Osteoblast (primary cell): ENCODE measurements around the gene CMIP. TPM values are rescaled to one million over a fixed set of nuclear protein-coding genes. Genes with fewer than 3 reads are reported as not detected.

Experiments used
- DNase-seq: peaks from one replicate; pipeline ENCODE4 v3.0.0; 2011; ENCODE audit warnings: low spot score, mixed read lengths; ENCODE audit not compliant: insufficient read length; ENCODE audit errors: missing footprints
- H2AFZ ChIP-seq: 2 replicates; pipeline ENCODE4 v1.6.0; 2011; ENCODE audit warnings: mild to moderate bottlenecking, low read length
- H3K27ac ChIP-seq: 2 replicates; pipeline ENCODE4 v1.5.1; 2011; ENCODE audit warnings: mild to moderate bottlenecking, low read depth, low read length, moderate library complexity
- H3K27me3 ChIP-seq: 2 replicates; pipeline ENCODE4 v1.6.0; 2012; ENCODE audit warnings: mild to moderate bottlenecking, control low read depth, inconsistent platforms, low read length, moderate library complexity; ENCODE audit not compliant: insufficient read depth
- H3K36me3 ChIP-seq: 2 replicates; pipeline ENCODE4 v1.5.1; 2011; ENCODE audit warnings: mild to moderate bottlenecking, low read length, control low read depth, moderate library complexity; ENCODE audit not compliant: insufficient read depth
- H3K4me1 ChIP-seq: 2 replicates; pipeline ENCODE4 v1.5.1; 2011; ENCODE audit warnings: mild to moderate bottlenecking, low read length, control low read depth, moderate library complexity; ENCODE audit not compliant: insufficient read depth
- H3K4me2 ChIP-seq: 2 replicates; pipeline ENCODE4 v1.6.0; 2011; ENCODE audit warnings: mild to moderate bottlenecking, low read length; ENCODE audit not compliant: insufficient read depth
- H3K4me3 ChIP-seq: fragments of 200-600 bp; sonication (generic); 3 replicates; pipeline ENCODE4 v1.5.1; 2012; ENCODE audit warnings: mild to moderate bottlenecking, low read length, inconsistent platforms; ENCODE audit not compliant: insufficient read depth
- H3K79me2 ChIP-seq: 2 replicates; pipeline ENCODE4 v1.6.0; 2012; ENCODE audit warnings: mild to moderate bottlenecking, low read length, control low read depth, inconsistent platforms; ENCODE audit not compliant: insufficient read depth
- H3K9me3 ChIP-seq: 2 replicates; pipeline ENCODE4 v1.5.1; 2011; ENCODE audit warnings: low read depth, low read length, control low read depth
- H4K20me1 ChIP-seq: 2 replicates; pipeline ENCODE4 v1.6.0; 2012; ENCODE audit warnings: mild to moderate bottlenecking, low read length, control low read depth; ENCODE audit not compliant: insufficient read depth
- total RNA-seq: library from RNA; depleted of rRNA; stranded (reverse); fragments of >200 nt; gene quantifications from 2 replicates; pipeline ENCODE4 v1.2.3, GENCODE V29; 2012
- TF ChIP-seq, protein P1 (sequence below): IDR thresholded peaks from 2 replicates; pipeline ENCODE4 v1.5.1; 2011; ENCODE audit warnings: mild to moderate bottlenecking, low read depth, low read length, moderate library complexity; ENCODE audit errors: extremely low read depth

Gene CMIP
- total RNA-seq, 1 donor, result 8.3 TPM

DNA sequence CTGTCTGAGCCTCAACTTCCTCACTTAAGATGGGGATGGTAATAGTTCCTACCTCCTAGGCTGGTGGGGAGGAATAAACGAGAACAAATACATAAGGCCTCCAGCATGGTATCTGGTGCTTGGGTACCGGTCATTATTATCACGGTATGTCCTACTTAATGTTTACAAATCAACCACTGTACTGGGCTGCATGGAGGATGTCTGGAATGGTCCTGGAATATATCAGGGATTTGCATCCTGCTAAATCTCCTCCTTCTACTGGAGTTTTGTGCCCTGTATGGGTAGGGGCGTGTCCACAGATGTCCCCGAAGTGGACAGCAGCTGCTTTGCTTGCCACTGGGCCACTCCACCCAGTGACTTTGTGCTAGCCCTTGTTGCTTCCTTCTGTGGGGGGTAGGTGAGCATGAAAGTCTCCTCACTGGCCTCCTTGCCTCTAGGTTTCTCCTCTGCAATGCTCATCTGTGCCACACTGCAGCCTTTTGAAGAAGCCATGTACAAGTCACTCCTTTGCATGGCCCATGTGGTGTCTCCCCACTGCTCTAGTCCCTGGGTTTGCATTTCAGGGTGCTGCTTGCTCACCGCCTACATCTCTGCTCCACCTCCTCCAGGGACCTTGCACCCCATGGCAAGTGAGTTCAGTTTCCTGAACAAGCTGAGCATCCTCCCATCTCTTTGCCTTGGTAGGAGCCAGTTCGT lies 2.2 kb upstream of the CMIP start:
- peaks cover 36% of the 10 kb centered on the region for H3K27me3 ChIP-seq
- H2AFZ ChIP-seq, result no peak overlapping the region
- TF ChIP-seq, protein P1, sequence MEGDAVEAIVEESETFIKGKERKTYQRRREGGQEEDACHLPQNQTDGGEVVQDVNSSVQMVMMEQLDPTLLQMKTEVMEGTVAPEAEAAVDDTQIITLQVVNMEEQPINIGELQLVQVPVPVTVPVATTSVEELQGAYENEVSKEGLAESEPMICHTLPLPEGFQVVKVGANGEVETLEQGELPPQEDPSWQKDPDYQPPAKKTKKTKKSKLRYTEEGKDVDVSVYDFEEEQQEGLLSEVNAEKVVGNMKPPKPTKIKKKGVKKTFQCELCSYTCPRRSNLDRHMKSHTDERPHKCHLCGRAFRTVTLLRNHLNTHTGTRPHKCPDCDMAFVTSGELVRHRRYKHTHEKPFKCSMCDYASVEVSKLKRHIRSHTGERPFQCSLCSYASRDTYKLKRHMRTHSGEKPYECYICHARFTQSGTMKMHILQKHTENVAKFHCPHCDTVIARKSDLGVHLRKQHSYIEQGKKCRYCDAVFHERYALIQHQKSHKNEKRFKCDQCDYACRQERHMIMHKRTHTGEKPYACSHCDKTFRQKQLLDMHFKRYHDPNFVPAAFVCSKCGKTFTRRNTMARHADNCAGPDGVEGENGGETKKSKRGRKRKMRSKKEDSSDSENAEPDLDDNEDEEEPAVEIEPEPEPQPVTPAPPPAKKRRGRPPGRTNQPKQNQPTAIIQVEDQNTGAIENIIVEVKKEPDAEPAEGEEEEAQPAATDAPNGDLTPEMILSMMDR, result no peak
- H3K79me2 ChIP-seq, result peaks cover 23% of the 10 kb centered on the region
- no peak overlapping the region for H3K27ac ChIP-seq
- DNase-seq, result peak; percentile 44
- no peak overlapping the region for H3K4me2 ChIP-seq
- H4K20me1 ChIP-seq, result peaks cover 12% of the 10 kb centered on the region
- no peaks in the 10 kb centered on the region for H3K9me3 ChIP-seq
- no peak overlapping the region for H3K4me3 ChIP-seq
- H3K4me1 ChIP-seq, result peaks cover 14% of the 10 kb centered on the region
- no peaks in the 10 kb centered on the region for H3K36me3 ChIP-seq

DNA sequence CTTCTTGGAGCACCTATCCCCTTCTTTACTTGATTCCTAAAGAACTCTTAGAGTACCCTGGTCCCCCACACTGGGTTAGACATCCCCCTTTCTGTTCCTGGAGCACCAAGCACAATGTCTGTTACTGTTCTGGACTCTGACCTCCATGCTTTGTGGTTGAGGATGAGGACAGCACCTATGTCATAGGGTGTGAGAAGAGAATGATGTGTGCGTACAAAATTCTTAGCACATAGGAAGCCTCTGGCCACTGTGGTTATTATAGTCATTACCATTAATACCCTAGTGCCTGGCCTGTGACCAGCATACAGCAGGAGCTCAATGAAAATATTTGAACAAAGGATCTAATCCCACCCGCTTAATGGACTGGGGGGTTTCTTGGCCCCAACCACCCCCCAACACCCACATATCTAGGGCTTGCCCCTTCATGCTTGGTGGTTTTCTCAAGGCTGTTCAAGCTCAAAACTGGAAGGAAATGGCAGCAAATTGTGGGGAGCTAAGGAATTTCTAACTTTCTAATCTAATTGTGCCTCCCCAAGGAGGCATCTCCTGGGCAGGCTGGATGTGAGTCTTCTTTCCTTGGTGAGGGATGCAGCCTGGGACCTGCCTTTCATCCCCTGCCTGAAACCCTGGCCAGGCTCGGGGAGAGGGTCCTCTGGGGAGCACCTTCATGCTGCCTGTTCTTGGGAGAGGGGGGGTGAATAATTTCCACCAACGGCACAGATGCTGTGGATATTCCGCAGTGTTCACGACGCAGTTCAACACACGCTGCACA lies 1.5 kb upstream of the CMIP start:
- H3K27ac ChIP-seq, result no peak overlapping the region
- H3K9me3 ChIP-seq, result no peaks in the 10 kb centered on the region
- TF ChIP-seq, protein P1, result no peak
- H4K20me1 ChIP-seq, result peaks cover 19% of the 10 kb centered on the region
- H2AFZ ChIP-seq, result no peak overlapping the region
- H3K36me3 ChIP-seq, result no peaks in the 10 kb centered on the region
- H3K4me2 ChIP-seq, result no peak overlapping the region
- peaks cover 8% of the 10 kb centered on the region for H3K4me1 ChIP-seq
- peaks cover 30% of the 10 kb centered on the region for H3K79me2 ChIP-seq
- peak; percentile 57 for DNase-seq
- no peak overlapping the region for H3K4me3 ChIP-seq
- peaks cover 36% of the 10 kb centered on the region for H3K27me3 ChIP-seq

DNA sequence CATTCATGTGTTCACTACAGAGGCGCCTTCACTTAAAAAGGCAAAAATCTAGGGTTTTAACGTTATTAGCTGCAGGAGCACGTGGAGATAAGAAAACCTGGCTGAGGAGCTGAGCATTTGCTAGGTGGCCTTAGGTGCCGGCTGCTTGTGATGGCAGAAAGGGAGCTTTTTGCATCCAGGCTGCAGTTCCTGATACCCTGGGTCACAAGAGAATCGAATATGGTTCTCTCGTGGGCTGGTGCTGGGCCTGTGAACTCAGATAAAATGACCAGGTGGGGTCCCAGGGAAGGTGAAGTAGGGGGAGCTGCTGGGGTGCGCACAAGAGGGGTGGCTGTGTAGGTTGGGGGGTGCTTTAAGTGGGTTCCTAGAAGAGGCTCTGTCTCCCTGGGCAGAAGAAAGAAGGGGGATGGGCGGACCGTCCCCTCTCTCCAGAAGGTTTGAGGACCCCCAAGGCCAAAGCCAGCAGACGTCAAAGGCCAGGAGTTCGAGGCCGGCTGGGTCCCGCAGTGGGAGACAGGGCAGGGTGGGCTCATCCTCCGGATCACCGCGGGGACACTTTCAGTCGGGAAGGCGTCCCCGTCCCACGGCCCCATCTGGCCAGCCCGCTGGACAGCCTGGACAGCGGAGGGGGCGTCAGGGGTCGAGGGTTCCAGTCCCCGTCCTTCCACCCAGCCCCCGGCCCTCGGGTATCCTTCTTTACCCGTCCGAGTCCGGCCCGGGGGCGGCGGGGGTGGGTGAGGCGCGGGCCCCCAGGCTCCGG lies 740 bp upstream of the CMIP start:
- DNase-seq, result peak; percentile 46
- H3K9me3 ChIP-seq, result no peaks in the 10 kb centered on the region
- peaks cover 38% of the 10 kb centered on the region for H3K79me2 ChIP-seq
- peaks cover 6% of the 10 kb centered on the region for H3K4me1 ChIP-seq
- TF ChIP-seq, protein P1, result no peak
- no peak overlapping the region for H3K27ac ChIP-seq
- H2AFZ ChIP-seq, result peak overlapping the region; percentile 13
- H3K27me3 ChIP-seq, result peaks cover 36% of the 10 kb centered on the region
- H4K20me1 ChIP-seq, result peaks cover 26% of the 10 kb centered on the region
- peak overlapping the region; percentile 74 for H3K4me2 ChIP-seq
- peak overlapping the region; percentile 67 for H3K4me3 ChIP-seq
- no peaks in the 10 kb centered on the region for H3K36me3 ChIP-seq
